Peyer's patch (tissue), 4 donors: ENCODE data around the gene CPED1.

Source experiments
- CTCF ChIP-seq, 6 experiments: fragments of 450-650 bp in 4 of 6; fragments of 200-600 bp in 2 of 6; sonication (generic) in 1 of 6; IDR thresholded peaks; one replicate each; pipeline ENCODE4 v1.5.1; 2017 to 2019; ENCODE audit warnings: antibody characterized with exemption in 6 of 6, mild to moderate bottlenecking in 3 of 6, moderate library complexity in 1 of 6
- POLR2A ChIP-seq, 2 donors: fragments of 450-650 bp; IDR thresholded peaks; one replicate each; pipeline ENCODE4 v1.5.1; 2017; ENCODE audit warnings: antibody characterized with exemption in 2 of 2, mild to moderate bottlenecking in 2 of 2, moderate library complexity in 2 of 2

- TF ChIP-seq CTCF (IDR thresholded peaks at IDR 0.05) (no peak), POLR2A (IDR thresholded peaks at IDR 0.05) (no peak)
Measured at GRCh38 chr7:121172484-121172883, 184.0 kb downstream of the CPED1 start.
